Left renal cortex interstitium (tissue), 4 donors: ENCODE results near the gene TRRAP. TPM values are rescaled to one million over a fixed set of nuclear protein-coding genes. Genes with fewer than 3 reads are reported as not detected.

Experiments used
- DNase-seq, 4 donors: peaks; one replicate each; pipeline ENCODE4 v3.0.0-alpha.2; 2013; ENCODE audit warnings: low read depth in 4 of 4, low spot score in 2 of 4, missing footprints in 1 of 4
- polyA plus RNA-seq, 4 donors: library from polyadenylated mRNA; unstranded; fragments of 120-200 nt; gene quantifications; one replicate each; pipeline ENCODE4 v1.2.1, GENCODE V29; 2013; ENCODE audit not compliant: insufficient read length in 4 of 4

TRRAP gene
- polyA plus RNA-seq, 4 donors, result 31.5 to 51.7 (median 39.0) TPM

- DNase-seq, result no peak
Observed at GRCh38 chr7:99002148-99002826, 124.0 kb downstream of the TRRAP start.

- no peak for DNase-seq
Observed at GRCh38 chr7:99002827-99003212, 124.5 kb downstream of the TRRAP start.

- DNase-seq, result no peak
Observed at GRCh38 chr7:99003419-99003818, 125.1 kb downstream of the TRRAP start.

GRCh38 chr7:99004216-99004615 is 125.9 kb downstream of the TRRAP start:
- no peak for DNase-seq

DNA sequence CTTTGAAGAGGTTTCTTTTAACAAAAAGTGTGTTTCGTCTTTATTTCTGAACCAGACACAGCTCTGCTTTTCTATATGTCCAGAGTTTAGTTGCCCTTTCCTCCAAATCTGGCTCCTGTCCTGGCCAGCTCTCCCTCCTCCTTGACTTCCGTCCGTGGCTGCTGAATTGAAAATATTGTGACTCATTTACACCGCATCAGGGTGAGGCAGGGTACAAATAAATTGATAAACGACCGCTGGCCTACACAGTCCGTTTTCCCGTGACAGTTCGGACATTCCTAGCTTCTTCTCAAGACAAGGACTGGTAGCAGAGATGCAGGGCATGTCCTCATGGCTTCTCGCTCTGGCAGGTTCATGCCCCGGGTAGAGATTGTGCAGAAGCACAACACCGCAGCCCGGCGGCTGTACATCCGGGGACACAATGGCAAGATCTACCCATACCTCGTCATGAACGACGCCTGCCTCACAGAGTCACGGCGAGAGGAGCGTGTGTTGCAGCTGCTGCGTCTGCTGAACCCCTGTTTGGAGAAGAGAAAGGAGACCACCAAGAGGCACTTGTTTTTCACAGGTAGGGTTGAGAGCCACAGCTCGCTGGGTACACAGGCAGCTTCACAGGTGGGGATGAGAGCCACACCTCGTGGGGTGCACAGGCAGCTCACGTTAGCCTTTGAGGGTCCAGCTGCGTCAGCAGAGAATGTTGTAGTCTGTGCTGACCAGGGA is 126.6 kb downstream of the TRRAP start:
- no peak for DNase-seq

GRCh38 chr7:99005776-99006175 is 127.4 kb downstream of the TRRAP start:
- no peak for DNase-seq

- no peak for DNase-seq
Observed at GRCh38 chr7:99006739-99007424, 128.6 kb downstream of the TRRAP start.

DNA sequence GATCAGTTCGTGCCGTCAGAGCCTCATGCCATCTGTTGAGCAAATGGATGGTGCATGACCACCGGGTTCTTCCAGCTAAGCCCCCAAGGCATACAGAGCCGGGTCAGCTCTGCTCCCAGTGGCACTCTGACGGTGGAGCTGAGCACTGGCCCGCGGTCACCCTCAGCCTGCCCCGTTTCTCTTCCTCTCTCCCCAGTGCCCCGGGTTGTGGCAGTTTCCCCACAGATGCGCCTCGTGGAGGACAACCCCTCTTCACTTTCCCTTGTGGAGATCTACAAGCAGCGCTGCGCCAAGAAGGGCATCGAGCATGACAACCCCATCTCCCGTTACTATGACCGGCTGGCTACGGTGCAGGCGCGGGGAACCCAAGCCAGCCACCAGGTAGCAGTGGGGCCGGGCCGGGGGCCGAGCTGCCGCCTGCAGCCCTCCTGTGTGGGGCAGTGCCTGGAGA is 129.9 kb downstream of the TRRAP start:
- DNase-seq, result no peak

GRCh38 chr7:99008921-99009530 is 130.7 kb downstream of the TRRAP start:
- DNase-seq, result no peak

GRCh38 chr7:99010281-99010680 is 131.9 kb downstream of the TRRAP start:
- no peak for DNase-seq

DNA sequence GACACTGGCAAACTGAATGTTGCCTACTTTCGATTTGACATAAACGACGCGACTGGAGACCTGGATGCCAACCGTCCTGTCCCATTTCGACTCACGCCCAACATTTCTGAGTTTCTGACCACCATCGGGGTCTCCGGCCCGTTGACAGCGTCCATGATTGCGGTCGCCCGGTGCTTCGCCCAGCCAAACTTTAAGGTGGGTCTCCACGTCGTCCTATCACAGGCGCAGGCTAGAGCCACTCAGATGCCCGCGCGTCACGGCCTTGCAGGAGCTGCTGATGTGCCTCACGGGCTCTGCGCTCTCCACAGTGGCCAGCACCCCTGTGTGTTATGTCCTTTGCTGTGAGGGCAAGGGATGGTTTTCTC is 133.0 kb downstream of the TRRAP start:
- no peak for DNase-seq

DNA sequence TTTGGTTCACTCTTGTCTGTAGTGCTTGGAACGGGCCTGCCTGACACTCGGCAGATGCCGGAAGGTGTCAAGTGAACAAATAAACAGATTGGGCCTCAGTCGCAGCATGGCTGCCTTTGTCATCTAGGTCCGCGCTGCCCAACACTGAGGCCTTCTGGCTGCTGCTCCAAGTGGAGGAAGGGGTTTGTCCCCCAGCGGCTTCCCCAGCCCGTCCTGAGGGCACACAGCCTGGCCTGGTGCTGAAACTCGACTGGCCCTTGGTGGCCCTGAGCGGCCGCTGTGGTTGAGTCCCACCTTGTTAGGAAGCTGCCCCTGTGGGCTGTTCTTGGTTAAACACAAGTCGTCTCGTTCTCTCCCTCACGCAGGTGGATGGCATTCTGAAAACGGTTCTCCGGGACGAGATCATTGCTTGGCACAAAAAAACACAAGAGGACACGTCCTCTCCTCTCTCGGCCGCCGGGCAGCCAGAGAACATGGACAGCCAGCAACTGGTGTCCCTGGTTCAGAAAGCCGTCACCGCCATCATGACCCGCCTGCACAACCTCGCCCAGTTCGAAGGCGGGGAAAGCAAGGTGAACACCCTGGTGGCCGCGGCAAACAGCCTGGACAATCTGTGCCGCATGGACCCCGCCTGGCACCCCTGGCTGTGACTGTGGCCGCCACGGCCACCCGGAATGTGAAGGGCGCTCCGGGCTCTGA is 133.5 kb downstream of the TRRAP start:
- no peak for DNase-seq

DNA sequence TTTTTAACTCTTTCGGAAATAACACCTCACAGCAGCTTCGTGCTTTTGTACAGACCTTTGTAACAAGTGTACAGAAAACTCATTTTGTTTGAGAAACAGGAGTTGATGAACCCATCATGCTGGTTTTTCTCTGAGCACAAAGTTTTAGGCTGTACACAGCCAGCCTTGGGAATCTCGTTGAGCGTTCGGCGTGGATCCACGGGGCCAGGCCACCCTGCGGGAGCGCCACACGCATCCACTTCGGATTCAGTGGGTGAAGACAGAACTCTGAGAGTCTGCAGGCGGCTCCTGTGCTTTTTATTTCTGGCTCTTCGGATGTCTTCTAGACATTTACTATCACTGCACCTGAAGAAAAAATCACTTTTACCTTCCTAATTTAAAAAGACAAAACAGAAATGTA is 134.4 kb downstream of the TRRAP start:
- no peak for DNase-seq

- DNase-seq, result no peak
Observed at GRCh38 chr7:99013266-99014112, 135.2 kb downstream of the TRRAP start.

DNA sequence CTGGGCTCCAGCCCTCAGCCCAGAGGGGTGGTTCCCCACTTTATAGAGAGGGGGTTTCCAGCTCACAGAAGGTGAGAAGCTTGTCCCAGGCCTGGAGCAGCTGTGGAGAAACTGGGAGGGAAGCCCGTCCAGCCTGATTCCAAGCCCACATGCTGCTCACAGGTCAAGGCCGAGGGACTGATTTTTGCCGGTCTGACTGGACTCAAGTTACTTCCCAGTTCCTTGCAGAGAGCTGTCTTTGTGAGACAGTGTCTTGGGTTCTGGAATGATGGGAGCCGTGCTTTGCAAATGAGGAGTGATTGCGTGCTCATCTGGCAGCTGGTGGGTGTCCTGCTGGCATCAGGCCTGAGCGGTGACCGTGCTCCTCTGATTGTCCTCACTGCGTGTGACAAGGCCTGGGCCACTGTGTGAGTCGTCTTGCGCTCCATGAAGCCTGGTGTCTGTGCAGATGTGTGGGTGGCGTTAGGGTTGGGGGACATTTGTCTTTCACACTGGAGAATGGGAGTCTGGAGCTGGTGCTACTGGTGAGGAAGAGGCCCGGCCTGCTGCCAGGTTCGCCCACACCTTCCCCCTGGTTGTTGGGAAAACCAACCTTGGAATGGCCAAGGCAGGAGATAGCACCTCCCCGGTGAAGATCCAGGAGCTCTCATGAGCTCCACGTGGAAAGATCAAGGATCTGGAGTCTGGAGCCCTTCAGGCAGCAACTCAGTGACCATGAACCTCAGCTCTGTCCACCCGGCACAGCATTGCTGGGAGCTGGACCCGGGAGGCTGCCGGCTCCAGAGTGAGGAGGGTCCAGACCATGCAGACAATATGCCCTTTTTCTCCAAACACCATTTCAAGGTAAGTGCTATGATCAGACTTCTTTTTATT is 136.0 kb downstream of the TRRAP start:
- DNase-seq, result no peak

DNA sequence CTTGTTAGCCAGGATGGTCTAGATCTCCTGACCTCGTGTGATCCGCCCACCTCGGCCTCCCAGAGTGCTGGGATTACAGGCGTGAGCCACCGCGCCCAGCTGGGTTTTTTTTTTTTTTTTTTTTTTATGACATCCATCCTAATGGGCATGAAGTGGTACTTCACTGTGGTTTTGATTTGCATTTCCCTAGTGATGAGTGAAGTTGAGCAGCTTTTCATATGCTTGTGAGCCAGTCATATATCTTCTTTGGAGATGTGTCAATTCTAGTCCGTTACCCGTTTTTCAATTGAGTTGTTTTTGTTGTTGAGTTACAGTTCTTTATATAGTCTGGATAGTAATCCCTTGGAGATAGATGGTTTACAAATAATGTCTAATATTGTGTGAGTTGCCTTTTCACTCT is 137.9 kb downstream of the TRRAP start:
- DNase-seq, result no peak

DNA sequence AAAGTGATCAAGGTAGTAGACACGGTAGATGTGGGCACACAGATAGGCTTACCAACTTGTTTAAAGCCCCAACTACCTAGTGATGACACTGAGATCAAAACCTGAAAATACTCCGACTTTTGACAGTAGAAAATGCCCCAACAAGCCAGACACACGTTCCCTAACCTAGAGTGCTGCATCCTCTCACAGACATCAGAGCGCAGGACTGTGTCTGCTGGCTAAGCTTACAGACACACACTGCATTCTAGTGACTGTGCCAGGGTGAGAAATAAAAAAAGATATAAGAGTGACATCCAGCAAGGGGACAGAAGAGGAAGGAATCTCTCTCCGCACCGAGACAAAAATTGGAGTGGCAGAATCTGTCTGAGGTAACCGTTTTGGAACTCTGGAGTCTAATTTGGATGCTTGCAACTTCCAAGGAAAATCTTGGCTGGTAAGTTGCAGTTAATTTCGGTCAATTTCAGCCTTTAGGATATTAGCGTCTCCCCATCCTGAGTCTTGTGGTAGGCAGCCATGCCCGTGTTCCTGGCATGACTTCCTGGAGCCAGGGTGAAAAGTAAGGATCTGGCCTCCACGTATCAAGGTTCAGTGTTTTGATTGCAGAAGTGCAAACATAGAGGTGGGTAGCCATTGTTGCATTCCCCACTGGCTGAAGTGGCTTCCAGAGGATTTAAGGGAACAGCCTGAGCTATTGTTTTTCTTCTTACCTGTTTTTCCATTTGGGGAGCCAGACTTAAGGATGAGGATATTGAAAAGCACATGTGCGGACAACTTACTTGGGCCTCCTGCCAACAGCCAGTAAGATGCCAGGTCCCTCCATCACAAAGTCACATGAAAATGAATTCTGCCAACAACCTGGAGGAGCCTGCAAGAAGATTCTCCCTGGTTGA is 141.4 kb downstream of the TRRAP start:
- DNase-seq, result no peak

DNA sequence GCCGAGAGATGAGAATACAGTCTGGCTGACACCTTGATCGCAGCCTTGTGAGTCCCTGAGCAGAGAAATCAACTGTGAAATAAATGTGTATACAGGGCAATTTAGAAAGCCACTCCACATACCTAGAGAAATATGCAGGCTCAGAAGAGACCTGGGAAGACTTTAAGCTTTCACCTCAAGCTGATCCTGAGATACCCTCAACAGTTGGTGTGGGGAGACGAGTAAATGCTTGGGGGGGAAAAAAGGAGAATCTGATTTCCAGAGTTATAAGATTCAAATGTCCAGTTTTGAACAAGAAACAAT is 142.0 kb downstream of the TRRAP start:
- no peak for DNase-seq
